A673 (cell line): ENCODE results near the gene HSH2D. TPM values are rescaled to one million over a fixed set of nuclear protein-coding genes. Genes with fewer than 3 reads are reported as not detected.
A peak's percentile ranks its signal among the peaks of the same experiment; 100 is the strongest.

ENCODE experiments used
- BruUV-seq: library from RNA; stranded (reverse); fragments of 400-500 nt; replicated peaks from 2 replicates; lab custom pipeline; 2021; lab: Mats Ljungman, UMichigan
- CTCF ChIA-PET: fragments of 300-600 bp; sonication (Branson Sonifier 250); formaldehyde crosslinking; loops from one replicate; lab custom pipeline; 2022; ENCODE audit warnings: antibody characterized with exemption; lab: Charles Lee
- POLR2A ChIA-PET: fragments of 300-600 bp; sonication (Branson Sonifier 250); formaldehyde crosslinking; loops from one replicate; lab custom pipeline; 2022; ENCODE audit warnings: antibody characterized with exemption; ENCODE audit not compliant: low non-redundant PET; lab: Charles Lee
- DNase-seq: peaks from one replicate; pipeline ENCODE4 v3.0.0-alpha.2; 2015; ENCODE audit warnings: low spot score
- H3K27ac ChIP-seq: fragments of 200-600 bp; sonication (generic); 2 replicates; pipeline ENCODE4 v1.5.1; 2016; ENCODE audit warnings: mixed run types, low read depth, mild to moderate bottlenecking, mixed read lengths, antibody characterized with exemption, low read length; ENCODE audit not compliant: poor library complexity, severe bottlenecking
- H3K27me3 ChIP-seq: fragments of 200-600 bp; sonication (generic); replicated peaks from 2 replicates; pipeline ENCODE4 v1.6.1; 2017; ENCODE audit warnings: mixed run types, low read depth, mild to moderate bottlenecking, mixed read lengths, antibody characterized with exemption, low read length; ENCODE audit not compliant: insufficient read depth, poor library complexity
- H3K36me3 ChIP-seq: fragments of 200-600 bp; sonication (generic); 2 replicates; pipeline ENCODE4 v1.6.1; 2016; ENCODE audit warnings: mixed run types, mild to moderate bottlenecking, mixed read lengths, antibody characterized with exemption, low read length; ENCODE audit not compliant: insufficient read depth, poor library complexity, severe bottlenecking
- H3K4me1 ChIP-seq: fragments of 200-600 bp; sonication (generic); 2 replicates; pipeline ENCODE4 v1.6.1; 2017; ENCODE audit warnings: mixed run types, mild to moderate bottlenecking, mixed read lengths, antibody characterized with exemption, low read length; ENCODE audit not compliant: insufficient read depth, poor library complexity, severe bottlenecking
- H3K4me3 ChIP-seq: fragments of 200-600 bp; sonication (generic); 2 replicates; pipeline ENCODE4 v1.5.1; 2016; ENCODE audit warnings: low read depth, mixed run types, mild to moderate bottlenecking, mixed read lengths, low read length; ENCODE audit not compliant: poor library complexity, severe bottlenecking
- H3K9me3 ChIP-seq: fragments of 200-600 bp; sonication (generic); 2 replicates; pipeline ENCODE4 v1.6.1; 2016; ENCODE audit warnings: mixed run types, low read depth, mild to moderate bottlenecking, mixed read lengths, antibody characterized with exemption, low read length; ENCODE audit not compliant: poor library complexity, severe bottlenecking
- CTCF ChIP-seq: fragments of 300-800, 200-600 bp; sonication (generic); conservative IDR thresholded peaks from 2 replicates; pipeline ENCODE4 v1.5.1; 2017; ENCODE audit warnings: low read depth, mild to moderate bottlenecking, antibody characterized with exemption, low read length, moderate library complexity, mixed read lengths
- EZH2 ChIP-seq: fragments of 200-600 bp; sonication (generic); IDR thresholded peaks from 2 replicates; pipeline ENCODE4 v1.6.1; 2017; ENCODE audit warnings: borderline replicate concordance, low read depth, mild to moderate bottlenecking, mixed read lengths, antibody characterized with exemption, low read length; ENCODE audit not compliant: poor library complexity, severe bottlenecking
- intact Hi-C: fragments of 100-400 bp; cut with micrococcal nuclease; formaldehyde crosslinking; loops from one replicate; pipeline ENCODE4 v1.10.0; 2022; ENCODE audit not compliant: unreplicated experiment
- total RNA-seq: library from RNA; stranded (reverse); gene quantifications from 2 replicates; pipeline ENCODE4 v1.2.3, GENCODE V29; 2021

The HSH2D gene
- total RNA-seq, 1 experiment from 2014 or later = not detected

- no peak for DNase-seq
- POLR2A ChIA-PET = no interaction called here
Observed at GRCh38 chr19:16191216-16191908, 47.9 kb downstream of the HSH2D start.

GRCh38 chr19:16193466-16193865 is 50.0 kb downstream of the HSH2D start:
- Histone ChIP-seq H3K4me3 (no peak overlapping the region), H3K27me3 (no peaks in the 10 kb centered on the region), H3K36me3 (peaks cover 32% of the 10 kb centered on the region), H3K9me3 (no peaks in the 10 kb centered on the region), H3K27ac (no peak overlapping the region), H3K4me1 (peaks cover 4% of the 10 kb centered on the region)
- no peak for TF ChIP-seq EZH2
- TF ChIP-seq CTCF = no peak
- ChIA-PET CTCF (no interaction called here), POLR2A (no interaction called here)
- no TSS peak for BruUV-seq
- intact Hi-C loops = no loop called here
- no peak for DNase-seq

More at GRCh38 chr19:16191216-16191908, 47.9 kb downstream of the HSH2D start:
- Histone ChIP-seq H3K4me1 (peaks cover 3% of the 10 kb centered on the region), H3K4me3 (no peak overlapping the region), H3K27me3 (no peaks in the 10 kb centered on the region), H3K36me3 (peaks cover 36% of the 10 kb centered on the region), H3K9me3 (no peaks in the 10 kb centered on the region), H3K27ac (no peak overlapping the region)
- CTCF ChIA-PET = no interaction called here
- TF ChIP-seq EZH2 = no peak
- TF ChIP-seq CTCF = no peak
- TSS peak; percentile 25 for BruUV-seq
- intact Hi-C loops = no loop called here

GRCh38 chr19:16197188-16197621 is 53.7 kb downstream of the HSH2D start:
- Histone ChIP-seq H3K27me3 (no peaks in the 10 kb centered on the region), H3K4me3 (peak overlapping the region; percentile 92), H3K9me3 (no peaks in the 10 kb centered on the region), H3K4me1 (peaks cover 11% of the 10 kb centered on the region), H3K36me3 (peaks cover 18% of the 10 kb centered on the region), H3K27ac (peak overlapping the region; percentile 56)
- no peak for DNase-seq
- ChIA-PET CTCF (interaction anchor here (0.7 to 1.0 kb wide), 2 partner anchors 12 to 156 kb away, joined by 3 to 6 read pairs; partner anchors contain the start of gene FAM32A), POLR2A (no interaction called here)
- intact Hi-C loops = no loop called here
- BruUV-seq = TSS peak; percentile 93
- TF ChIP-seq EZH2 (no peak), CTCF (no peak)
